Activated CD8-positive, alpha-beta T cell treated with anti-CD3 and anti-CD28 coated beads for 36 hours (primary cell): ENCODE data around the gene MRPS14. TPM values are rescaled to one million over a fixed set of nuclear protein-coding genes. Genes with fewer than 3 reads are reported as not detected.

Source experiments
- ATAC-seq: fragments of 200-7000 bp; cut with Tn5 transposase; one replicate; pipeline ENCODE4 v1.10.0; 2021; ENCODE audit warnings: mild to moderate bottlenecking, moderate library complexity
- CTCF ChIA-PET: fragments of 350-600 bp; sonication (Branson Sonifier 250); formaldehyde crosslinking; loops from one replicate; lab custom pipeline; 2021; ENCODE audit warnings: antibody characterized with exemption; lab: Charles Lee
- POLR2A ChIA-PET: fragments of 350-600 bp; sonication (Branson Sonifier 250); formaldehyde crosslinking; loops from one replicate; lab custom pipeline; 2021; ENCODE audit warnings: antibody characterized with exemption; lab: Charles Lee
- DNase-seq: peaks from one replicate; pipeline ENCODE4 v3.0.0-alpha.2; 2020
- H3K27ac Mint-ChIP-seq: one replicate; pipeline ENCODE4 v1.8.0; 2021; ENCODE audit warnings: mild to moderate bottlenecking, mixed read lengths
- H3K27me3 Mint-ChIP-seq: one replicate; pipeline ENCODE4 v1.8.0; 2021; ENCODE audit warnings: mixed read lengths
- H3K36me3 Mint-ChIP-seq: one replicate; pipeline ENCODE4 v1.8.0; 2021; ENCODE audit warnings: low read depth, mixed read lengths
- H3K4me1 Mint-ChIP-seq: one replicate; pipeline ENCODE4 v1.8.0; 2021; ENCODE audit warnings: low read depth, mixed read lengths
- H3K4me3 Mint-ChIP-seq: one replicate; pipeline ENCODE4 v1.8.0; 2021; ENCODE audit warnings: mild to moderate bottlenecking, moderate library complexity, mixed read lengths
- H3K9me3 Mint-ChIP-seq: one replicate; pipeline ENCODE4 v1.8.0; 2021; ENCODE audit warnings: mixed read lengths
- CTCF ChIP-seq: fragments of 200-600 bp; IDR thresholded peaks from one replicate; pipeline ENCODE4 v1.8.0; 2022; ENCODE audit warnings: antibody characterized with exemption, mild to moderate bottlenecking
- intact Hi-C: fragments of 100-400 bp; cut with micrococcal nuclease; formaldehyde crosslinking; loops from one replicate; pipeline ENCODE4 v1.10.0; 2022
- total RNA-seq, 2 experiments: library from RNA; stranded (reverse); gene quantifications; one replicate each; pipeline ENCODE4 v1.2.3, GENCODE V29; 2021

Gene MRPS14
- total RNA-seq, 2 experiments from 2014 or later: 42.1 to 45.7 TPM

GRCh38 chr1:175013445-175013844 lies 9.8 kb downstream of the MRPS14 start:
- ChIA-PET POLR2A (interaction anchor here (1.3 to 3.8 kb wide), 3 partner anchors 9 to 13 kb away, joined by 3 to 23 read pairs (median 9); partner anchors contain the start of gene MRPS14), CTCF (interaction anchor here (1.5 kb wide), 1 partner anchor 9 kb away, joined by 3 read pairs; no protein-coding TSS in a partner anchor)
- Mint-ChIP-seq H3K27me3 (no peaks in the 10 kb centered on the region), H3K4me3 (no peak overlapping the region), H3K36me3 (peaks cover 59% of the 10 kb centered on the region), H3K9me3 (no peaks in the 10 kb centered on the region), H3K4me1 (peaks cover 11% of the 10 kb centered on the region), H3K27ac (peak overlapping the region; percentile 21)
- ATAC-seq: no peak
- TF ChIP-seq CTCF: no peak
- no peak for DNase-seq
- intact Hi-C loops: no loop called here

- ChIA-PET POLR2A (interaction anchor here (1.0 kb wide), 1 partner anchor 9 kb away, joined by 6 read pairs; no protein-coding TSS in a partner anchor), CTCF (interaction anchor here (1.0 kb wide), 1 partner anchor 14 kb away, joined by 3 read pairs; the partner anchor contains the start of gene MRPS14)
- DNase-seq (no peak), ATAC-seq (no peak)
- no peak for TF ChIP-seq CTCF
- Mint-ChIP-seq H3K9me3 (no peaks in the 10 kb centered on the region), H3K27ac (peak overlapping the region; percentile 28), H3K4me3 (no peak overlapping the region), H3K4me1 (peaks cover 24% of the 10 kb centered on the region), H3K36me3 (peaks cover 55% of the 10 kb centered on the region), H3K27me3 (no peaks in the 10 kb centered on the region)
- intact Hi-C loops: no loop called here
Observed at GRCh38 chr1:175009532-175009931, 13.7 kb downstream of the MRPS14 start.

GRCh38 chr1:175005085-175005783 lies 18.0 kb downstream of the MRPS14 start:
- DNase-seq (no peak), ATAC-seq (no peak)
- POLR2A ChIA-PET: interaction anchor here (2.0 to 4.7 kb wide), 2 partner anchors 10 to 18 kb away, joined by 8 to 23 read pairs; partner anchors contain the start of gene MRPS14
- intact Hi-C loops: no loop called here
- no peak for TF ChIP-seq CTCF
- peaks cover 53% of the 10 kb centered on the region for H3K4me1 Mint-ChIP-seq
- H3K27me3 Mint-ChIP-seq: no peaks in the 10 kb centered on the region
- H3K9me3 Mint-ChIP-seq: no peaks in the 10 kb centered on the region
- no peak overlapping the region for H3K4me3 Mint-ChIP-seq
- peaks cover 66% of the 10 kb centered on the region for H3K36me3 Mint-ChIP-seq
- peak overlapping the region; percentile 80 for H3K27ac Mint-ChIP-seq
- CTCF ChIA-PET: interaction anchor here (0.9 to 4.0 kb wide), 4 partner anchors 9 to 150 kb away, joined by 3 to 21 read pairs (median 6); partner anchors contain the start of gene MRPS14

- ATAC-seq: no peak
- intact Hi-C loops: no loop called here
- Mint-ChIP-seq H3K36me3 (peaks cover 57% of the 10 kb centered on the region), H3K27ac (peak overlapping the region; percentile 86), H3K4me3 (peak overlapping the region; percentile 59), H3K9me3 (no peaks in the 10 kb centered on the region), H3K4me1 (peaks cover 50% of the 10 kb centered on the region), H3K27me3 (no peaks in the 10 kb centered on the region)
- no peak for DNase-seq
- ChIA-PET CTCF (interaction anchor here (4.0 kb wide), 1 partner anchor 19 kb away, joined by 21 read pairs; the partner anchor contains the start of gene MRPS14), POLR2A (interaction anchor here (1.3 to 4.7 kb wide), 3 partner anchors 12 to 33 kb away, joined by 4 to 23 read pairs (median 7); partner anchors contain the start of gene MRPS14)
- no peak for TF ChIP-seq CTCF
Observed at GRCh38 chr1:175003521-175003920, 19.7 kb downstream of the MRPS14 start.
